ENCODE data around the gene CCDC6. TPM values are rescaled to one million over a fixed set of nuclear protein-coding genes. Genes with fewer than 3 reads are reported as not detected.

The CCDC6 gene
- total RNA-seq, 1 experiment from 2014 or later, result 91.9 TPM

GRCh38 chr10:59843748-59844147 lies 62.6 kb downstream of the CCDC6 start:
- H3K9me3 ChIP-seq (ENCODE audit: insufficient read depth, low read depth), result no peaks in the 10 kb centered on the region
- TF ChIP-seq, protein P1, sequence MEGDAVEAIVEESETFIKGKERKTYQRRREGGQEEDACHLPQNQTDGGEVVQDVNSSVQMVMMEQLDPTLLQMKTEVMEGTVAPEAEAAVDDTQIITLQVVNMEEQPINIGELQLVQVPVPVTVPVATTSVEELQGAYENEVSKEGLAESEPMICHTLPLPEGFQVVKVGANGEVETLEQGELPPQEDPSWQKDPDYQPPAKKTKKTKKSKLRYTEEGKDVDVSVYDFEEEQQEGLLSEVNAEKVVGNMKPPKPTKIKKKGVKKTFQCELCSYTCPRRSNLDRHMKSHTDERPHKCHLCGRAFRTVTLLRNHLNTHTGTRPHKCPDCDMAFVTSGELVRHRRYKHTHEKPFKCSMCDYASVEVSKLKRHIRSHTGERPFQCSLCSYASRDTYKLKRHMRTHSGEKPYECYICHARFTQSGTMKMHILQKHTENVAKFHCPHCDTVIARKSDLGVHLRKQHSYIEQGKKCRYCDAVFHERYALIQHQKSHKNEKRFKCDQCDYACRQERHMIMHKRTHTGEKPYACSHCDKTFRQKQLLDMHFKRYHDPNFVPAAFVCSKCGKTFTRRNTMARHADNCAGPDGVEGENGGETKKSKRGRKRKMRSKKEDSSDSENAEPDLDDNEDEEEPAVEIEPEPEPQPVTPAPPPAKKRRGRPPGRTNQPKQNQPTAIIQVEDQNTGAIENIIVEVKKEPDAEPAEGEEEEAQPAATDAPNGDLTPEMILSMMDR (conservative IDR thresholded peaks at IDR 0.05), result no peak
- TF ChIP-seq EZH2 (IDR thresholded peaks at IDR 0.05; ENCODE audit: low read depth), result no peak
- H3K36me3 ChIP-seq (ENCODE audit: low read depth), result peaks cover 27% of the 10 kb centered on the region
- H3K9me2 ChIP-seq (ENCODE audit: insufficient read depth), result no peaks in the 10 kb centered on the region
- no peak overlapping the region for H3K27ac ChIP-seq
- H3K79me2 ChIP-seq (ENCODE audit: low read depth), result no peaks in the 10 kb centered on the region
- DNase-seq, result no peak
- no peaks in the 10 kb centered on the region for H3K27me3 ChIP-seq (ENCODE audit: insufficient read depth, low read depth)
- no peak overlapping the region for H2AFZ ChIP-seq
- intact Hi-C loops (cut with micrococcal nuclease; ENCODE audit: unreplicated experiment), result no loop called here
- no peak overlapping the region for H3K4me3 ChIP-seq
- H3K4me2 ChIP-seq, result no peak overlapping the region
- H3F3A ChIP-seq (ENCODE audit: insufficient read depth, low read depth), result no peaks in the 10 kb centered on the region; the same call in 1 of the 2 replicates
- H3K4me1 ChIP-seq (replicated peaks; ENCODE audit: insufficient read depth), result no peaks in the 10 kb centered on the region
- no TSS peak for BruUV-seq (replicated peaks)
- CTCF ChIA-PET, result no interaction called here
- H4K20me1 ChIP-seq (ENCODE audit: insufficient read depth), result 0 out of 2 replicates have a peak, but pooled peaks cover 4% of the 10 kb centered on the region
- POLR2A ChIA-PET (ENCODE audit: unreplicated experiment), result interaction anchor here (0.6 kb wide), 1 partner anchor 472 kb away, joined by 10 read pairs; no protein-coding TSS in a partner anchor

DNA sequence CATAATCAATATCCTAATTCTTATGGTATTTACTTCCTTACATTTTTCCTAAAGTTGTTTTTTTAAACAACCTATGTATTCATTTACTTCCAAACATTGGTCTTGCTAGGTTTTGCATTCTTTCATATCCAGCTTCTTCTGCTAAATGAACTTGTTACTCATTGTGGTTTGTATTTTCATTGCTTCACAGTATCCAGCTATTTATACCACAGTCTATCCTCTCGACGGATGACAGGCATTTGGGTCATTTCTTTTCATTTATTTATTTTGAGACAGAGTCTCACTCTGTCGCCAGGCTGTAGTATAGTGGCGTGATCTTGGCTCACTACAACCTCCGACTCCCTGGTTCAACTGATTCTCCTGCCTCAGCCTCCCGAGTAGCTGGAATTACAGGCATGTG lies 66.8 kb downstream of the CCDC6 start:
- ChIA-PET POLR2A (ENCODE audit: unreplicated experiment) (no interaction called here), CTCF (interaction anchor here (0.6 kb wide), 1 partner anchor 217 kb away, joined by 3 read pairs; no protein-coding TSS in a partner anchor)
- no TSS peak for BruUV-seq (replicated peaks)
- Histone ChIP-seq H2AFZ (no peak overlapping the region), H3K27ac (no peak overlapping the region), H3K4me2 (no peak overlapping the region), H3K4me3 (no peak overlapping the region), H3K79me2 (ENCODE audit: low read depth) (peaks cover 21% of the 10 kb centered on the region; the same call in 1 of the 2 replicates), H3K36me3 (ENCODE audit: low read depth) (peaks cover 15% of the 10 kb centered on the region), H3K27me3 (ENCODE audit: insufficient read depth, low read depth) (no peaks in the 10 kb centered on the region), H4K20me1 (ENCODE audit: insufficient read depth) (peaks cover 7% of the 10 kb centered on the region; the same call in 1 of the 2 replicates), H3K9me3 (ENCODE audit: insufficient read depth, low read depth) (no peaks in the 10 kb centered on the region), H3K4me1 (replicated peaks; ENCODE audit: insufficient read depth) (no peaks in the 10 kb centered on the region), H3K9me2 (ENCODE audit: insufficient read depth) (no peaks in the 10 kb centered on the region), H3F3A (ENCODE audit: insufficient read depth, low read depth) (no peaks in the 10 kb centered on the region; the same call in 1 of the 2 replicates)
- intact Hi-C loops (cut with micrococcal nuclease; ENCODE audit: unreplicated experiment), result no loop called here
- DNase-seq, result no peak
- no peak for TF ChIP-seq EZH2 (IDR thresholded peaks at IDR 0.05; ENCODE audit: low read depth)
- TF ChIP-seq, protein P1 (conservative IDR thresholded peaks at IDR 0.05), result no peak

GRCh38 chr10:59838085-59838789 lies 68.1 kb downstream of the CCDC6 start:
- no peaks in the 10 kb centered on the region for H3K9me2 ChIP-seq (ENCODE audit: insufficient read depth)
- no peak overlapping the region for H2AFZ ChIP-seq
- no peak overlapping the region for H3K4me2 ChIP-seq
- H3K9me3 ChIP-seq (ENCODE audit: insufficient read depth, low read depth), result no peaks in the 10 kb centered on the region
- DNase-seq, result no peak
- no TSS peak for BruUV-seq (replicated peaks)
- H3K27me3 ChIP-seq (ENCODE audit: insufficient read depth, low read depth), result no peaks in the 10 kb centered on the region
- TF ChIP-seq, protein P1 (conservative IDR thresholded peaks at IDR 0.05), result no peak
- no peak for TF ChIP-seq EZH2 (IDR thresholded peaks at IDR 0.05; ENCODE audit: low read depth)
- H3K4me3 ChIP-seq, result no peak overlapping the region
- H4K20me1 ChIP-seq (ENCODE audit: insufficient read depth), result peaks cover 16% of the 10 kb centered on the region; the same call in 1 of the 2 replicates
- peaks cover 25% of the 10 kb centered on the region; the same call in 1 of the 2 replicates for H3K79me2 ChIP-seq (ENCODE audit: low read depth)
- ChIA-PET POLR2A (ENCODE audit: unreplicated experiment) (no interaction called here), CTCF (interaction anchor here (0.7 kb wide), 1 partner anchor 20 kb away, joined by 4 read pairs; no protein-coding TSS in a partner anchor)
- H3K27ac ChIP-seq, result no peak overlapping the region
- no peaks in the 10 kb centered on the region; the same call in 1 of the 2 replicates for H3F3A ChIP-seq (ENCODE audit: insufficient read depth, low read depth)
- peaks cover 7% of the 10 kb centered on the region; the same call in 1 of the 2 replicates for H3K36me3 ChIP-seq (ENCODE audit: low read depth)
- no peaks in the 10 kb centered on the region for H3K4me1 ChIP-seq (replicated peaks; ENCODE audit: insufficient read depth)
- intact Hi-C loops (cut with micrococcal nuclease; ENCODE audit: unreplicated experiment), result no loop called here
